Caco-2 (cell line): Measurements from ENCODE around the gene D2HGDH. TPM values are rescaled to one million over a fixed set of nuclear protein-coding genes. Genes with fewer than 3 reads are reported as not detected.

Experiments used
- BruUV-seq: library from RNA; stranded (reverse); fragments of 400-500 nt; replicated peaks from 2 replicates; lab custom pipeline; 2021; lab: Mats Ljungman, UMichigan
- CTCF ChIA-PET: fragments of 300-600 bp; sonication (Branson Sonifier 250); formaldehyde crosslinking; loops from one replicate; lab custom pipeline; 2022; ENCODE audit warnings: antibody characterized with exemption; lab: Charles Lee
- POLR2A ChIA-PET: fragments of 300-600 bp; sonication (Branson Sonifier 250); formaldehyde crosslinking; loops from one replicate; lab custom pipeline; 2022; ENCODE audit warnings: antibody characterized with exemption; lab: Charles Lee
- DNase-seq, 2 experiments: peaks; one replicate each; pipeline versions ENCODE4 v3.0.0 to v3.0.0-alpha.2; 2020 to 2022
- H3K27me3 ChIP-seq: replicated peaks from 2 replicates; pipeline ENCODE4 v1.6.0; 2011; ENCODE audit warnings: low read length; ENCODE audit not compliant: control insufficient read depth, insufficient read depth
- H3K36me3 ChIP-seq: 2 replicates; pipeline ENCODE4 v1.5.1; 2011; ENCODE audit warnings: low read length; ENCODE audit not compliant: control insufficient read depth, insufficient read depth
- H3K4me1 ChIP-seq: fragments of 250-450 bp; sonication (Bioruptor Pico); 2 replicates; pipeline ENCODE4 v1.5.1; 2020; ENCODE audit warnings: mild to moderate bottlenecking
- H3K4me3 ChIP-seq: 2 replicates; pipeline ENCODE4 v1.5.1; 2011; ENCODE audit warnings: low read depth, mild to moderate bottlenecking, control low read depth, low read length
- H3K9me3 ChIP-seq: fragments of 250-450 bp; sonication (Bioruptor Pico); 2 replicates; pipeline ENCODE4 v1.5.1; 2020; ENCODE audit warnings: mild to moderate bottlenecking, moderate library complexity
- H3K27ac Mint-ChIP-seq: one replicate; pipeline ENCODE4 v1.8.0; 2022; ENCODE audit warnings: mixed read lengths; ENCODE audit not compliant: unreplicated experiment
- H3K27me3 Mint-ChIP-seq: one replicate; pipeline ENCODE4 v1.8.0; 2022; ENCODE audit warnings: mixed read lengths; ENCODE audit not compliant: insufficient read depth, unreplicated experiment
- H3K36me3 Mint-ChIP-seq: one replicate; pipeline ENCODE4 v1.8.0; 2022; ENCODE audit warnings: mild to moderate bottlenecking, mixed read lengths; ENCODE audit not compliant: insufficient read depth, unreplicated experiment
- H3K4me1 Mint-ChIP-seq: one replicate; pipeline ENCODE4 v1.8.0; 2022; ENCODE audit warnings: low read depth, mixed read lengths; ENCODE audit not compliant: unreplicated experiment
- H3K4me3 Mint-ChIP-seq: one replicate; pipeline ENCODE4 v1.8.0; 2022; ENCODE audit warnings: mild to moderate bottlenecking, moderate library complexity, mixed read lengths; ENCODE audit not compliant: unreplicated experiment
- H3K9me3 Mint-ChIP-seq: one replicate; pipeline ENCODE4 v1.8.0; 2022; ENCODE audit warnings: mixed read lengths; ENCODE audit not compliant: unreplicated experiment
- CTCF ChIP-seq, 2 experiments: fragments of 200-600 bp in 1 of 2; IDR thresholded peaks; 1 replicate in 1 of 2; 2 replicates in 1 of 2; pipeline versions ENCODE4 v1.5.1 to v1.8.0; 2011 to 2022; ENCODE audit warnings: antibody characterized with exemption in 1 of 2, control low read depth in 1 of 2, inconsistent platforms in 1 of 2, low read depth in 1 of 2, low read length in 1 of 2, mild to moderate bottlenecking in 1 of 2, moderate library complexity in 1 of 2; ENCODE audit not compliant: insufficient read depth in 1 of 2, severe bottlenecking in 1 of 2, unreplicated experiment in 1 of 2
- intact Hi-C: fragments of 100-400 bp; cut with micrococcal nuclease; formaldehyde crosslinking; loops from one replicate; pipeline ENCODE4 v1.10.0; 2022; ENCODE audit not compliant: unreplicated experiment
- total RNA-seq: library from RNA; stranded (reverse); gene quantifications from 2 replicates; pipeline ENCODE4 v1.2.3, GENCODE V29; 2022

The D2HGDH gene
- total RNA-seq, 1 experiment from 2014 or later, result 35.4 TPM

- Mint-ChIP-seq H3K4me3 (no peak overlapping the region), H3K9me3 (no peaks in the 10 kb centered on the region), H3K36me3 (peaks cover 6% of the 10 kb centered on the region), H3K4me1 (no peaks in the 10 kb centered on the region), H3K27me3 (no peaks in the 10 kb centered on the region), H3K27ac (no peak overlapping the region)
- H3K4me1 ChIP-seq, result peaks cover 9% of the 10 kb centered on the region; the same call in 1 of the 2 replicates
- TF ChIP-seq CTCF (IDR thresholded peaks at IDR 0.05; ENCODE audit: insufficient read depth in 1 of 2, low read depth in 1 of 2, low read length in 1 of 2, severe bottlenecking in 1 of 2, unreplicated experiment in 1 of 2), result no peak
- intact Hi-C loops, result no loop called here
- no peaks in the 10 kb centered on the region; the same call in 1 of the 2 replicates for H3K36me3 ChIP-seq
- no peak overlapping the region for H3K4me3 ChIP-seq
- POLR2A ChIA-PET, result no interaction called here
- no TSS peak for BruUV-seq
- DNase-seq, result no peak
- H3K9me3 ChIP-seq, result no peaks in the 10 kb centered on the region
- CTCF ChIA-PET, result no interaction called here
- H3K27me3 ChIP-seq, result no peaks in the 10 kb centered on the region
These were observed 3.7 kb downstream of the D2HGDH start for GRCh38 chr2:241738040-241738686.

- H3K4me1 ChIP-seq, result peaks cover 9% of the 10 kb centered on the region; the same call in 1 of the 2 replicates
- no peak for TF ChIP-seq CTCF (IDR thresholded peaks at IDR 0.05; ENCODE audit: insufficient read depth in 1 of 2, low read depth in 1 of 2, low read length in 1 of 2, severe bottlenecking in 1 of 2, unreplicated experiment in 1 of 2)
- no peaks in the 10 kb centered on the region for H3K9me3 ChIP-seq
- POLR2A ChIA-PET, result no interaction called here
- Mint-ChIP-seq H3K27ac (no peak overlapping the region), H3K36me3 (peaks cover 6% of the 10 kb centered on the region), H3K27me3 (no peaks in the 10 kb centered on the region), H3K4me3 (no peak overlapping the region), H3K4me1 (no peaks in the 10 kb centered on the region), H3K9me3 (no peaks in the 10 kb centered on the region)
- no peaks in the 10 kb centered on the region; the same call in 1 of the 2 replicates for H3K36me3 ChIP-seq
- CTCF ChIA-PET, result no interaction called here
- intact Hi-C loops, result no loop called here
- no peak for DNase-seq
- no TSS peak for BruUV-seq
- no peaks in the 10 kb centered on the region for H3K27me3 ChIP-seq
- H3K4me3 ChIP-seq, result no peak overlapping the region
These were observed 4.7 kb downstream of the D2HGDH start for GRCh38 chr2:241739177-241739576.

- ChIA-PET CTCF (no interaction called here), POLR2A (no interaction called here)
- Mint-ChIP-seq H3K4me1 (no peaks in the 10 kb centered on the region), H3K4me3 (no peak overlapping the region), H3K27me3 (no peaks in the 10 kb centered on the region), H3K27ac (no peak overlapping the region), H3K9me3 (no peaks in the 10 kb centered on the region), H3K36me3 (peaks cover 6% of the 10 kb centered on the region)
- no peak for TF ChIP-seq CTCF (IDR thresholded peaks at IDR 0.05; ENCODE audit: insufficient read depth in 1 of 2, low read depth in 1 of 2, low read length in 1 of 2, severe bottlenecking in 1 of 2, unreplicated experiment in 1 of 2)
- no TSS peak for BruUV-seq
- DNase-seq, result no peak
- Histone ChIP-seq H3K4me1 (peaks cover 9% of the 10 kb centered on the region; the same call in 1 of the 2 replicates), H3K4me3 (no peak overlapping the region), H3K27me3 (no peaks in the 10 kb centered on the region), H3K36me3 (no peaks in the 10 kb centered on the region; the same call in 1 of the 2 replicates), H3K9me3 (no peaks in the 10 kb centered on the region)
- intact Hi-C loops, result no loop called here
These were observed 5.2 kb downstream of the D2HGDH start for GRCh38 chr2:241739651-241740050.
